GM12875 (cell line): ENCODE results near the gene RASA3.

Source experiments
- H3K4me3 ChIP-seq: one replicate; pipeline ENCODE4 v1.5.1; 2011; ENCODE audit warnings: low read depth, low read length, control low read depth
- TF ChIP-seq, protein P1 (sequence below): IDR thresholded peaks from 2 replicates; pipeline ENCODE4 v1.5.1; 2011; ENCODE audit warnings: low read depth, mild to moderate bottlenecking, control low read depth, inconsistent platforms, low read length, moderate library complexity, borderline replicate concordance; ENCODE audit not compliant: insufficient read depth

Gene RASA3

DNA sequence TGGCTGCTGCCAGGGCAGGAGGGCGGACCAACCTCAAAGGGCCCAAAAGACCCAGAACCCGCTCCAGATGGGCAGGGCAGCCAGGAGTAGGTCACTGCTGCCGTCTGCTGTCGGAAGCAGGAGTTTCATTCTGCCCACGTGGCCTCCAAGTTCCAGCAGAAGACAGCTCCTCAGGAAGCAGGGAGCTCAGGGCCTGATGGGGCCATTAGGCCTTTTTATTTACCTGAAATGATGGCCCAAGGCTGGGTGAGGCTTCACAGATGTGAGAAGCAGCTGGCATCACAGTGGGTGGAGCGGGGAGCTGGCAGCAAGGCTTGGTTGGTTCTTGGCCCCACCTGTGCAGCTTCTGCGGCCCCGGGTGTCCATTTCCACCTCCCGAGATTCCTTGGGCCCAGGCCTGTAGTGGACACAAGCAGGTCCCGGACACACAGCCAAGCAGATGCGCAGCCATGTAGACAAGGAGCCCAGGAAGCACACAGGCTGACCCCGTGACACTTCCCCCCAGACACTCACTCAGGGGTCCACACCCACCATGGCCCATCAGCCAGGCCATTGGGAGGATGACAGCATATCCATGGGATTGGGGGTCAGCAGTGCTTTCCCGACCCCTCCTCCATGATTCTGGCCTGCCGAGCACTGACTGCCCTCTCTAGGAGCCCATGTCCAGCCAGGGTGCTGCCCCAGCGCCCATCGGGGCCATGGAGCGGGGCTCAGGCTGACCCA, 185.0 kb downstream of the RASA3 start:
- TF ChIP-seq, protein P1, sequence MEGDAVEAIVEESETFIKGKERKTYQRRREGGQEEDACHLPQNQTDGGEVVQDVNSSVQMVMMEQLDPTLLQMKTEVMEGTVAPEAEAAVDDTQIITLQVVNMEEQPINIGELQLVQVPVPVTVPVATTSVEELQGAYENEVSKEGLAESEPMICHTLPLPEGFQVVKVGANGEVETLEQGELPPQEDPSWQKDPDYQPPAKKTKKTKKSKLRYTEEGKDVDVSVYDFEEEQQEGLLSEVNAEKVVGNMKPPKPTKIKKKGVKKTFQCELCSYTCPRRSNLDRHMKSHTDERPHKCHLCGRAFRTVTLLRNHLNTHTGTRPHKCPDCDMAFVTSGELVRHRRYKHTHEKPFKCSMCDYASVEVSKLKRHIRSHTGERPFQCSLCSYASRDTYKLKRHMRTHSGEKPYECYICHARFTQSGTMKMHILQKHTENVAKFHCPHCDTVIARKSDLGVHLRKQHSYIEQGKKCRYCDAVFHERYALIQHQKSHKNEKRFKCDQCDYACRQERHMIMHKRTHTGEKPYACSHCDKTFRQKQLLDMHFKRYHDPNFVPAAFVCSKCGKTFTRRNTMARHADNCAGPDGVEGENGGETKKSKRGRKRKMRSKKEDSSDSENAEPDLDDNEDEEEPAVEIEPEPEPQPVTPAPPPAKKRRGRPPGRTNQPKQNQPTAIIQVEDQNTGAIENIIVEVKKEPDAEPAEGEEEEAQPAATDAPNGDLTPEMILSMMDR = peak; percentile 22; the same call in 1 of the 2 replicates
- H3K4me3 ChIP-seq = no peak overlapping the region

DNA sequence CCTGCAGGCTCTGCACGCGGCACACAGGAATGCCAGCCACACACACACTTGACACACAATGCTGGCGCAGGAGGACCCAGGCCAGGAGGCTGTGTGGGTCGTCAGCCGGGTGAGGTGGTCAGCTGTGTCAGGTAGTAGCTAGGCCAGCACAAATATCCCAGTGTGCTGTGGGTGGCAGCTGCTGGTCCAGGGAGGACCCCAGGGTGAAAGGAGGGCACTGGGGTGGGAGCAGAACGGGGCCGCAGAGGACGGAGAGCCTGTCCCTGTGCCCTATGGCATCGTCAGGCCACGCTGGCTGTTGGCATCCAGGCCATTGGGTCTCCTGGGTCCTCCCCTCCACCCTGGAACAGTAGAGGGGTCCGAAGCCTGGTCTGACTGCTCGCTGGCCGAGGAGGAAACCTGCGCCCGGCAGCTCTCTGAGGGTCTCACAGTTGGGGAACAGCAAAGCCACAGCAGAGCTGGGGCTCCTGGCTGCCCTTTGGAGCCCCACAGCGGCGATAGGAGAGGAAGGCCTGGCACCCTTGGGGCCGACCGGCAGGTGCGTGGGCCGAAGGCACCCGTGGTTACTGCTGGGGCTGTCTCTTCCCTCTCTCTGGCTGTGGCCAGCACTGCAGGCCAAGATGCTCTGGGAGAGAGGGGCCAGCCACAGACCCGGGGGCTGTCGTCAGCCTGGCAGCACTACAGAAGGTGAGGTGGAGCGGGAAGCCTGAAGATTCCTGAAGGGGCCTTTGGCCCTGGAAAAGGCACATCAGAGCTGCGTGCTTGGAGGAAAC, 185.8 kb downstream of the RASA3 start:
- no peak overlapping the region for H3K4me3 ChIP-seq
- TF ChIP-seq, protein P1 = no peak

DNA sequence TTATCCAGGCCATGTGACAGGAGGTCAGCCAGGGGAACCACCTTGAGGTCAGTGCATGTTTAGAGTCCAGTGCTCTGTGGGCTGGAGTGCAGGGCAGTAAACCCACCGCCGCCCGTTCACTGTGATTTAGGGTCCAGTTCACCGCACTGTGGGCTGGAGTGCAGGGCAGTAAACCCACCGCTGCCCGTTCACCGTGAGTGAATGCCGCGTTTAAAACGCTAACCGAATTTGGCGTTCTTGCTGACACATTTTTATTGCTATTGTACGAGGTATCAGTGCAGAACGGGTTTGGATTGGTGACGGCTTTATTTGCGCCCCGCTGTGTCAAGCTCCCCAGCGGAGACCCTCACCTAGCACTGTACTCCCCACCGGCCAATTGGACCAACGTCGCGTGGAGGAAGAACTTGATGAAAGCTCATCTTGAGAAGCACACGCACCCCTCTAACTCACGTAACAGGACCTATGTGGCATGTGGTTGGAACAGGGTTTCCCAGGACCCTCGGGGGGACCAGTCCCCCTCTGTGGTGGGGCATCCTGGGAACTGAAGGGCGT, 186.5 kb downstream of the RASA3 start:
- TF ChIP-seq, protein P1 = no peak
- no peak overlapping the region for H3K4me3 ChIP-seq

DNA sequence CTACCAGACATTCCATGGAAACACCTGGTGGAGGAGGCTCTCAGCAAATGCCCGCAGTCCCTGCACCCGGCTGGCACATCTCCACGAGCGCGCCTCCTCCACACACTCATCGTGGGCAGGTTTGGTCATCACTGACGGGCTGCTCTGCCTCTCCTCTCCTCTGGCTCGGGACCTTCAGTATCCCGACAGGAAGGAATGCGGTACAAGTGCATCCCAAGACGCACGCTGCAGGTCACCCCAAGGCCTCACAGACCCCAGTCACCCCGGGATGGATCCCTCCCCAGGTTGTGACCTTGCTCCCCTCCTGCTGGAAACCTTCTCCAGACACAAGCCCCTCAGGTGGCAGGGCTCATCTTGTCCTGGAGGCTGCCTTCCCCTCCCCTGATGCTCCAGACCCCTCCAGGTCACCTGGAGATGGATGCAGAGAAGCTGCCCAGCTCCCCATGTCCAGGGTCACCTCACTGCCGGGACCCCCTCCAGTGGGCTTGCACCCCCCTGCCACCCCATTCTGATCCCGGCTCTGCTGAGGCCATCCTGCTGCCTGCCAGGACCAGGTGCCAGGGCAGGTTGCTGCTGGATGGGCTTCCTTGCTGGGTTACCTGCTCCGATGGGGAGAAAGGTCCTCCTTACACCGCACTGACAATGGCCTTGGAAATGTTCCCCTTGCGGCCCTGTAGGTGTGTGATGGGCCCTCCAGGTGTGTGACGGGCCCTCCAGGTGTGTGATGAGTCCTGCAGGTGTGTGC, 188.4 kb downstream of the RASA3 start:
- TF ChIP-seq, protein P1 = no peak
- H3K4me3 ChIP-seq = no peak overlapping the region

DNA sequence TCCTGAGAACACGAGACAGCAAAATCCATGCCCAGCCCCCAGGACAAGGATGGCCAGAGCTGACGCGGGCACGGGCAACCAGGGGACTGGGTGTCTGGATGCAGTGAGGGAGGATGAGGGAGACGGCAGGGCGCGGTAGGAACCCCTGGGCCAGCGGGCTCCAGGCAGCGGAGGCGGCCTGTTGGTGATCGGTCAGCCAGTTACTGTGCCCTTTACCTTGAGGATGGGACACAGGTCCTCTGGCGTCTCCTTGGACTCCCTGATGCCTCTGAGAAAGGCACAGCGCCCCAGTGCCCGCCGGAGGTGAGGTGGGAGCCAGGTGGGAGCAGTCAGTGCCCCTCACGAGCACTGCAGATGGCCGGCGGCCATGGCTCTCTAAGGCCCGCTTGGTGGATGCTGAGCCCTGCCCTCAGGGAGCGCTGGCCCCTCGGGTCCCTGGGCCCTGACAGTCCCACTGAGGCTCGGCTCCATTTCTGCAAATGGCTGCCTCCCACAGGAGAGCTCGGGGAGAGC, 189.8 kb downstream of the RASA3 start:
- no peak overlapping the region for H3K4me3 ChIP-seq
- TF ChIP-seq, protein P1 = no peak

DNA sequence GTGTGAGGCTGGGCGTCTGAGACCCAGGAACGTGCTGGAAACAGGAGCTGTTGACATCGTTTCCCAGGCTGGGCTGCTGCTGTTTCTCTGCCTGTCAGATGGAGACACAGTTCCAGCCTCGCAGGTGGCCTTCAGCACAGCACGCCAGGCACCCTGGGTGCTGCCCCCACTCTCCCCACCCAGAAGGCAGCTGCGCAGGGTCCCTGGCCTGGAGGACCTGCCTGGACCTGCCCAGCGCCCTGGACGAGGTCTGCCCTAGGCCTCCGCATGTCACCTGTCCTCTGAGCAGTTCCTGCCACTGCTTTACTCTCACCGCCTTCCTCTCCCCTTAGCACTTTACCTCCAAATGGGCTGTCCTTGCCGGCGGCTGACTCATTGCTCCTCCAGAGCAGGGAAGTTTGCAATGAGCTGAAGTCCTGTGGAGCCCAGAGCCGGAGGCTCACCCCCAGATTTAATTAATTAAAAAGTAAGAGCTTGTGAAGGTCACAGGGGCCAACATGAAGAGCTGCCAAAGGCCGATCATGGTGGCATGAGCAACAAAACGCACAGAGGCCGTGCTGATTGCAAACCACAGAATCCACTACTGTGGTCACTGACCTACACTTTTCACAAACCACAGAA, 190.7 kb downstream of the RASA3 start:
- TF ChIP-seq, protein P1 = no peak
- no peak overlapping the region for H3K4me3 ChIP-seq
